Inflammatory macrophage (primary cell): ENCODE data around the gene CARD16.
A peak's percentile ranks its signal among the peaks of the same experiment; 100 is the strongest.
"Not testable (repeated sequence)": the region's sequence is repeated elsewhere in the genome, so short reads cannot be mapped to it uniquely, and the experiment has no call there.

Experiments used
- DNase-seq, 2 donors: peaks; one replicate each; pipeline ENCODE4 v3.0.0-alpha.2; 2020 to 2022
- total RNA-seq, 18 experiments: gene quantifications; one replicate each; lab custom pipeline; 2026; ENCODE audit warnings: mixed read lengths in 6 of 18, inconsistent platforms in 2 of 18; lab: John Stamatoyannopoulos, UW

Gene CARD16
- total RNA-seq, result 5.9 to 56.5 (median 24.0) reads per million in 18 experiments

DNA sequence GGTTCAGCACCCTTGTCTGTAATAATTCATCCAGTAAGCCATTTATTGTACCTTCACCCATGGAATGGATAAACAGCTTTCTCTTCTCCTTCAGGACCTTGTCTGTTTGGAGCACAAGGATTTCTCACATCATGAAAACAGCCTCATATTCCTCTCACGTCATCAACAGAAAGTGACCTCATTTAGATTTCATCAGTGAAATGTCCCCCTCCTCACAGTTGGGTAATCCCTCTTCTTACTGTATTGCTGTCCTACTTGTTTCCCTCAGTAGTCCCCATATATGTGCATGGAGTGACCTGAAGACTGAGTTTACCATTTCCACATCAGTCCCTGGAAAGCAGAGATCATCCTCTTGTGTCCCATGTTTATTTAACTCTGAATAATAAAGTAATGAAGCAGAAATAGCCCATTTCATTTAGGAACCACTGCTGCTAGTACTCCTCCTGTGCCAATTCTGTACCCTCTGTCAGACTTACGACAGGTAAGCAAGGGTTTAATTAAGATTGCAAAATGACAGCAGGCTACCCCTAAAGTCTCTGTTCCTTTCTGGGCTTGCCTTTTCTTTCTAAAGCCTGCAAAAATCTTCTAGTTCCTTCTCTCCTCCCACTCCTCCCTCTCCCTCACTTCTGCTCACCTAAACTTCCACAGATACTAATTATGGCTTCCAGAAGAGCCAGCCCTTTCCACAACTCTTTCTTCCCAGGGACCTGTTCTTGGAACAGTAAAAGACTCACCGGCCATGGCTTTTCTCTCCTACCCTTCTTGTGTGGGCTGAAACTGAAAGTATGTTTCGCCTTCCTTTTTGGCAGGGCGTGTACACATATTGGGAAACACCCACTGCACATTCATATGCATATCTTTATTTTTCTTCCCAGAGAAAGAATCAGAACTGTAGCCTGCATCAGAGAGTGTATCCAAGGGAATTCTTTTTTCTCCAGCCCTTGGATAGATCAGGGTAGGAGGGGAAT is at the start of gene CARD16:
Gene CARD16 (minus strand): TSS at position 779 of the 968 bp plus-strand sequence. CDS start 38 bp downstream, at position 741.
- DNase-seq, result peak; percentile 78 to 80

- peak; percentile 61 to 77 for DNase-seq
These were observed 47.4 kb upstream of the CARD16 start for GRCh38 chr11:105092256-105093239.

GRCh38 chr11:105081412-105082150 is 36.4 kb upstream of the CARD16 start:
- no peak for DNase-seq

DNA sequence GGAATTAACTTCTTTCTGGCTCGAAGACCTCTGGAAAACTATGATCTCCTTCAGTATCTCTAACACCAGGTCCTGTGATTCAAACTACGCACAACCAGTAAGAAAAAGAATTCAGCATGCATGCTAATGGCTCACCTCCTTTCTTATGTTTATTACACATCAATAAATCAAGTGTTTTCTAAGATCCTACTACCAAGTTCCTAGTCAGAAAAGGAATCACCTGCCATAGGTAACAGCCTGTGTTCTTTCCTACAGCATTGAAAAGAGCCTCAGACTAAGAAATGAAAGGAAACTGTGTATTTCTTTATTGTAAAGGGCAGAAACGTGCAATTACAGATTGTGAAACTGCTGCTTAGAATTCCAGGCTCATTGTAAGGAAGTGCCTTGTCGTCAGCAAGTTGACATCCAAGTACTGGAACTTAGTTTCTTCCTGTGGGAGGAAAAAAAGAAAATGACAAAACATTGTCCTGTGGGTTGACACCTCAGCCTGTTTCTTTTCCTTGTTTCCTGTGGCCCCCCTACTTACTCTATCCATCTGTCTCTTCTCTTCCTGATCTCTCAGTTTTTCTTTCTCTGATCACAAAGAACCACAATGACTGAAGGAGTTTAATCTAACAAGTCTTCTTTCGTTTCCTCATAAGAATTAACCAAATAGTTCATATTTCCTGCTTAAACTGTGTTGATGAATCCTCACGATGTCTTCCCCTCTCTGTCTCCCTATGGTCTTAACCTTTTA is 35.2 kb upstream of the CARD16 start:
- peak; percentile 31 to 35 for DNase-seq

DNA sequence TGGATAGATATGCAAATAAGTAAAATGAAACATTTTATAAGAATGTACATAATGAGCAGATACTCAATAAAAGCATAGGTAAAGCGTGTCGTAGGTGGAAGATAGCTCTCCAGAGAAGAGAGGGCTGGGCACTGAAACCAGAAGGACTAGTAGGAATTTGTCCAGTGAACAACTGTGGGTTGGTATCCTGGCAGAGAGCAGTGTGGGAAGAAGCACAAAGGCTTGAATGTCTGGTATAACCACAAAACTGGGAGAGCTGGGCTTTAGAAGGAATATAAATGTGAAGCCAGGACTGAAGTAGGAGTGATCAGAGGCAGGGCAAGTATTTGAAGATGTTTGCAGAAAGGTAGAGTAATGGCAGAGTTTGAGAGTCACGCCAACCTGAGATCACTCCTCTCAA is 33.1 kb upstream of the CARD16 start:
- no peak for DNase-seq

- peak in 1 of 2 donors; percentile 19 for DNase-seq
These were observed 32.1 kb upstream of the CARD16 start for GRCh38 chr11:105077141-105077790.

DNA sequence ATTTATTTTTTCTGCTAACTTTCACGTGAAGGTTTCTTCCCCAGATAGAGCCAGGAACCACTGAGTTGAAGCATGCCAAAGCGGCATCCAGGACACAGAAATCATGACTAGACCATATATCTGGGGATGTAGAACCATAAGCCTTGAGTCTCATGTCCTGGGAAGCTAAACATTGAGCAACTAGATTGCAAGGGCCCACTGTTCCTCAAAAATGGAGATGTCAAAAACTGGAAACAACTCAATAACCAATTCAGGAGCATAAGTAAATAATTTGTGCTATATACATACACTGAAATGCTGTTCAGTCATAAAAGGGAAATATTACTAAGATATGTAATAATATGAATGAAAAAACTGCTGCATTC is 29.0 kb upstream of the CARD16 start:
- DNase-seq, result peak; percentile 47 to 57

DNA sequence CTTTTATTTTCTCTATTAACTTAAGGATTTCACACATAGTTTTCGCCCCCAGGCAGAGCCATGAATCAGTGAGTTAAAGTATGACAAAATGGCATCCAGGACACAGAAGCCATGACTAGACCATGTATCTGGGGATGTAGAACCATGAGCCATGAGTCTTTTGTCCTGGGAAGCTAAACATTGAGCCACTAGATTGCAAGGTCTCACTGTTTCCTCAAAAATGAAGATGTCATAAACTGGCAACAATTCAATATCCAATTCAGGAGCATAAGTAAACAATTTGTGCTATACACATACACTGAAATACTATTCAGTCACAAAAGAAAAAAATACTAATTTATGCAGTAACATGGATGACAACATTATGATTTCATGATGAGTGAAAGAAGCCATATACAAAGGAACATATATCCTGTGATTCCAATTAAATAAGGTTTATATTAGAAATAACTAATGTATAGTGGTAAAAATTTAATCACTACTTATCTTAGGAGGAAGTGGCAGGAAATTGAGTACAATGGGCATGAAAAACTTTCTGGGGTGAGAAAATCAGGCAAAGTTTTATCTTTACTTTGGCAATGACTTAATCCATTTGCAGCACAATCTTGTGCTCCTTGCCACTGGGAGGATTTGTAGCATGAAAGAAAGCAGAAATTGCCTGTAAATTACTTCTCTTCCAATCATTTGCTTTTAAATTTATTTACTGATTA is 28.5 kb upstream of the CARD16 start:
- peak; percentile 50 to 53 for DNase-seq

GRCh38 chr11:105072080-105072479 is 26.9 kb upstream of the CARD16 start:
- DNase-seq, result peak in 1 of 2 donors; percentile 79

DNA sequence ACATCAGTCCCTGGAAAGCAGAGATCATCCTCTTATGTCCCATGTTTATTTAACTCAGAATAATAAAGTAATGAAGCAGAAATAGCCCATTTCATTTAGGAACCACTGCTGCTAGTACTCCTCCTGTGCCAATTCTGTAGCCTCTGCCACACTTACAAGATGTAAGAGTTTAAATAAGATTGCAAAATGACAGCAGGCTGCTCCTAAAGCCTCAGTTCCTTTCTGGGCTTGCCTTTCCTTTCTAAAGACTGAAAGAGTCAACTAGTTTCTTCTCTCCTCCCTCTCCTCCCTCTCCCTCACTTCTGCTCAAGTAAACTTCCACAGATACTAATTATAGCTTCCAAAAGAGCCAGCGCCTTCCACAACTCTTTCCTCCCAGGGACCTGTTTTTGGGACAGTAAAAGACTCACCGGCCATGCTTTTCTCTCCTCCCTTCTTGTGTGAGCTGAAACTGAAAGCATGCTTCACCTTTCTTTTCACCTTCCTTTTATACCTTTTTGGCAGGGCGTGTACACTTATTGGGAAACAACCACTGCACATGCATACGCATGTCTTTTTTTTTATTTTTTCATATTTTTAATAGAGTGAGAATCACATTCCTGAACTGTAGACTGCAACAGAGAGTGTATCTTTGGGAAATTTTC is 26.1 kb upstream of the CARD16 start:
- DNase-seq, result peak; percentile 65 to 72

DNA sequence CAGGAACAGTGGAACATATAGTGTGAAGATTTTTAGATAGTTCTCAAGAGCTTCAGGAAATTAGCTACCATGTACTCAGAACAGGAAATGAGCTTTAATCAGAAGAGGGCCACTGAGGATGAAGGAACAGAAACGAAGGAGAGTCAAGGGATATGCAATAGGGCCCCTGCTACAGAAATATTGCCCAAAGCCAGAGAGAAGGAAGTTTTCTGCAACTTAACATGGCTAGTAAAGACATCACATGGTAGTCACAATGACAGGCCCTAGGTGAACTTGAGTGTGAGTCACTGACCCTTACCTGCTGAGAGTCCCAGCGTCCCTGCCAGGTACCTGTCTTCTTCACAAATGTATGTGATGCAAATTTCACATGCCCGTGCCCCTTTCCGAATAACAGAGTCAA is 25.2 kb upstream of the CARD16 start:
- DNase-seq, result peak; percentile 65 to 75

- not testable (repeated sequence) for DNase-seq
These were observed 24.6 kb upstream of the CARD16 start for GRCh38 chr11:105069749-105070148.

- not testable (repeated sequence) for DNase-seq
These were observed 18.3 kb upstream of the CARD16 start for GRCh38 chr11:105063245-105063941.

DNA sequence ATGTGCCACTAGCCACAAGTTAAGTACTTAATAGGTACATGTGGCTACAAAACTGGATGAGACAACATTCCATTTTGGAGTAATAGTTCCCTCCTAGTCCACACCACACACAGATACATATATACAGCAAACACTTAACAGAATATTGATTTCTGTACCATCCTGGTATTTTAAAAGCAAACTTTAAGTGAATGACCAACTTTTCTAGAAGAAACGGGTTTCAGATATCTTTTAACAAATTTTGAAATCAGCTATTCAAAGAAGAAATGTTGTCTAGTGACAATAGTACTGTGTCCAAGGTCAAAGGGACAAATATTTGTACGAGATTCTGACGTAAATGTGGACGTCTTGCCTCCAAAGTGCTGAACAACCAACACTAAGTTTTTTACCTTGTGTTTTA is 12.3 kb upstream of the CARD16 start:
- DNase-seq, result no peak

DNA sequence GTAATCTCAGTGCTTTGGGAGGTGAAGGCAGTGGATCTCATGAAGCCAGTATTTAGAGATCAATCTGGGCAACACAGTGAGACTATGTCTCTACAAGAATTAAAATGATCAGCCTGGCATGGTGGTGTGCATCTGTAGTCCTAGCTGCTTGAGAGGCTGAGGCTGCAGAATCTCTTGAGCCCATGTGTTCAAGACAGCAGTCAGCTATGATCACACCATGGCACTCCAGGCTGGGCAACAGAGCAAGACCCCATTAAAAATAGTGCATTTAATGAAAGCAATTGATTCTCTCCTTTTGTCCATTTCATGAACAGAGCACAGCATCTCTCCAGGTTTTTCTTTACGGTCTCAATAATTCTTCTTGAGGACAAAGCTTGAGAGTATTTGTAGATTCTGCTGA is 11.3 kb upstream of the CARD16 start:
- no peak for DNase-seq

DNA sequence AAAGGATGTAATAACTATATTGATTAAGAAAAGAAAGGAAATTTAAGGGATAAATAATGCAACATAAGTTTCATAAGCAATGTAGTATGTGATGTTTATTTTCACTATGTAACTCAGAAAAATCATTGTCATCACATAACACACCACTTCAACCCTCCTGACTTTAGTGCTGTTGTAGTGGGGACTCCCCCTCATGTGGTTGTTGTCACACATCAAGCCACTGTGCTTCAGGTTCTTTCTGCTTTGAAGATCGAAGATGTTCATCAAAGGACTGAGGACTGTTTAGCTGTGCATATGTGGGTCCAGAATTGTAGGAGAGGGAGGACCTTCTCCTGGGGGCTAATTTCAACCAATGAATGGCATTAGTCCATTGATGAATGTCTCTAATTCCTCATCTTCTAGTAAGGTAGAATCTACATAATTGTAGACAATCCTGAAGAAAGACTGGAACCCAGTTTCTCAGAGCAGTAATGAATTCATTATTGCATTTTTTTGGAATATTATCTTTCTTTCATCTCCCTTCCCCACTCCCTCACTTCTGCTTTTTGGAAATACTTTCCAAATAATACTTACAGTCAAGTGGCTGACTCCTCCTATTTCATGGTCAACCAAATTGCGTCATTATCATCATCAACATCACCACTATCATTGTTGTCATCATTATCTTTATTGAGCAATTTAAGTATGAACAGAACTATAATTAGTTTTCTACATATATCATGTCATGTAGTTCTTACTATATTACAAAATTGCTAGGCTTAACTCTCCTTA is 9.8 kb upstream of the CARD16 start:
- DNase-seq, result peak in 1 of 2 donors; percentile 58

GRCh38 chr11:105052487-105052886 is 7.4 kb upstream of the CARD16 start:
- DNase-seq, result no peak

DNA sequence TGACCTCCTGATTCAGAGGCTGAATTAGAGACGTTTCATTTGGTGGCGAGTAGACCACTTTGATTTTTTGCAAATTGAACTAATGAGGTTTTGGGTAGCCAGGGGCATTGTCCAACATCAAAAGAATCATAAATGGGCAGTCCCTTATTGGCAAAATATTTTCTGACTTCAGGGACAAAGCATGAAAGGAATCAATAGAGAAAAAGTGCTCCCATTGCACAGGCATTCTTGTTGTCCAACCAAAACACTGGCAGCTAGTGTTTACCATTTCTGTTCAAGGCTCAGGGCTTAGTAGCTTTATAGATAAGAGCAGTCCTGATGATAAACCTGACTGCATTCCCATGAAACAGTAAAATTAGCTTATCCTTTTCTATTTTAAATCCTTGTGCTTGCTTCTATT is 6.4 kb upstream of the CARD16 start:
- no peak for DNase-seq
